GM13976 (cell line): Measurements from ENCODE around the gene CBR1.

Experiments used
- DNase-seq: peaks from one replicate; pipeline ENCODE4 v3.0.0; 2012; ENCODE audit warnings: low spot score
- CTCF ChIP-seq: IDR thresholded peaks from 2 replicates; pipeline ENCODE4 v1.5.1; 2012; ENCODE audit warnings: borderline replicate concordance, mild to moderate bottlenecking; ENCODE audit not compliant: insufficient read depth; ENCODE audit errors: extremely low read depth, missing control alignments, control extremely low read depth
- in situ Hi-C: fragments of 300-500 bp; cut with MboI; formaldehyde crosslinking; loops from one replicate; pipeline ENCODE4 v1.12.0; 2022; ENCODE audit warnings: low sequenced_read_pairs, mixed read lengths, inconsistent platforms; ENCODE audit not compliant: unreplicated experiment

The CBR1 gene

GRCh38 chr21:36061445-36061844 is 8.4 kb upstream of the CBR1 start:
- DNase-seq, result no peak
- in situ Hi-C loops, result no loop called here
- TF ChIP-seq CTCF, result no peak

GRCh38 chr21:36063375-36064084 is 6.3 kb upstream of the CBR1 start:
- no peak for TF ChIP-seq CTCF
- DNase-seq, result no peak
- in situ Hi-C loops, result no loop called here

- DNase-seq, result no peak
- in situ Hi-C loops, result no loop called here
- TF ChIP-seq CTCF, result no peak
These were observed 5.8 kb upstream of the CBR1 start for GRCh38 chr21:36064085-36064460.

- no peak for TF ChIP-seq CTCF
- no peak for DNase-seq
- in situ Hi-C loops, result no loop called here
These were observed 4.3 kb upstream of the CBR1 start for GRCh38 chr21:36065497-36066036.

GRCh38 chr21:36068748-36069398 is 951 bp upstream of the CBR1 start:
- in situ Hi-C loops, result no loop called here
- DNase-seq, result no peak
- TF ChIP-seq CTCF, result no peak

GRCh38 chr21:36070999-36071398 is 1.2 kb downstream of the CBR1 start:
- TF ChIP-seq CTCF, result no peak
- in situ Hi-C loops, result no loop called here
- no peak for DNase-seq
